H1 (cell line): ENCODE measurements around the gene FOXN3. TPM values are rescaled to one million over a fixed set of nuclear protein-coding genes. Genes with fewer than 3 reads are reported as not detected.

Source experiments
- ASH2L ChIP-seq: fragments of 200-600, 300-600 bp; sonication (generic); IDR thresholded peaks from one replicate; pipeline ENCODE4 v1.7.1; 2017; ENCODE audit warnings: low read length
- EGR1 ChIP-seq: IDR thresholded peaks from 2 replicates; pipeline ENCODE4 v1.6.1; 2011; ENCODE audit warnings: low read depth, low read length, borderline replicate concordance
- polyA plus RNA-seq, 7 experiments: library from polyadenylated mRNA; depleted of rRNA in 3 of 7; stranded (reverse) in 5 of 7; unstranded in 2 of 7; fragments of >200 nt in 5 of 7; fragments of 200-250 nt in 2 of 7; gene quantifications; 1 replicate in 5 of 7; 2 replicates in 1 of 7; 4 replicates in 1 of 7; pipeline versions ENCODE4 v1.2.1 to v1.2.3, GENCODE V29; 2011 to 2013; ENCODE audit warnings: missing spikeins in 2 of 7, mixed read lengths in 2 of 7
- total RNA-seq: library from RNA; stranded (reverse); fragmentation: NEBNext Ultra II Directional; extraction: Animal tissue kit (Norgen Biotek cat#: 25700); gene quantifications from 2 replicates; pipeline ENCODE4 v1.2.1, GENCODE V29; 2021

Gene FOXN3
- total and polyA plus RNA-seq, 2 of the 8 experiments (the other 6 are each of a cell fraction or from before 2014, with no cell fraction given) = 52.6 to 178 TPM

- no peak for TF ChIP-seq EGR1
- no peak for TF ChIP-seq ASH2L
Measured at GRCh38 chr14:89309670-89310177, 107.3 kb downstream of the FOXN3 start (continued).
